RWPE1 (cell line): ENCODE measurements around the gene PRPH.
"Not testable (repeated sequence)": the region's sequence is repeated elsewhere in the genome, so short reads cannot be mapped to it uniquely, and the experiment has no call there.

ENCODE experiments used
- CTCF ChIA-PET: fragments of 350-600 bp; sonication (Branson Sonifier 250); formaldehyde crosslinking; extraction: SDS; loops from one replicate; lab custom pipeline; 2021; lab: Yijun Ruan, JAX
- POLR2A ChIA-PET: fragments of 400-600 bp; formaldehyde crosslinking; extraction: SDS; loops from one replicate; lab custom pipeline; 2020; ENCODE audit warnings: antibody characterized with exemption; ENCODE audit not compliant: low non-redundant PET; lab: Yijun Ruan, JAX
- DNase-seq: peaks from one replicate; pipeline ENCODE4 v3.0.0; 2012; ENCODE audit warnings: low spot score
- H3K27ac ChIP-seq: fragments of 450-650 bp; 2 replicates; pipeline ENCODE4 v1.5.1; 2017
- TF ChIP-seq, protein P1 (sequence below): fragments of 450-650 bp; conservative IDR thresholded peaks from 2 replicates; pipeline ENCODE4 v1.5.1; 2017; ENCODE audit warnings: low read depth, mild to moderate bottlenecking

The PRPH gene

GRCh38 chr12:49314811-49315210 lies 19.9 kb downstream of the PRPH start:
- no peak for DNase-seq
- CTCF ChIA-PET: interaction anchor here (1.0 kb wide), 1 partner anchor 32 kb away, joined by 3 read pairs; no protein-coding TSS in a partner anchor
- TF ChIP-seq, protein P1, sequence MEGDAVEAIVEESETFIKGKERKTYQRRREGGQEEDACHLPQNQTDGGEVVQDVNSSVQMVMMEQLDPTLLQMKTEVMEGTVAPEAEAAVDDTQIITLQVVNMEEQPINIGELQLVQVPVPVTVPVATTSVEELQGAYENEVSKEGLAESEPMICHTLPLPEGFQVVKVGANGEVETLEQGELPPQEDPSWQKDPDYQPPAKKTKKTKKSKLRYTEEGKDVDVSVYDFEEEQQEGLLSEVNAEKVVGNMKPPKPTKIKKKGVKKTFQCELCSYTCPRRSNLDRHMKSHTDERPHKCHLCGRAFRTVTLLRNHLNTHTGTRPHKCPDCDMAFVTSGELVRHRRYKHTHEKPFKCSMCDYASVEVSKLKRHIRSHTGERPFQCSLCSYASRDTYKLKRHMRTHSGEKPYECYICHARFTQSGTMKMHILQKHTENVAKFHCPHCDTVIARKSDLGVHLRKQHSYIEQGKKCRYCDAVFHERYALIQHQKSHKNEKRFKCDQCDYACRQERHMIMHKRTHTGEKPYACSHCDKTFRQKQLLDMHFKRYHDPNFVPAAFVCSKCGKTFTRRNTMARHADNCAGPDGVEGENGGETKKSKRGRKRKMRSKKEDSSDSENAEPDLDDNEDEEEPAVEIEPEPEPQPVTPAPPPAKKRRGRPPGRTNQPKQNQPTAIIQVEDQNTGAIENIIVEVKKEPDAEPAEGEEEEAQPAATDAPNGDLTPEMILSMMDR: no peak
- no peak overlapping the region; the same call in 1 of the 2 replicates for H3K27ac ChIP-seq
- POLR2A ChIA-PET: no interaction called here

- DNase-seq, POLR2A ChIA-PET, CTCF ChIA-PET, H3K27ac ChIP-seq: not testable (repeated sequence)
Observed at GRCh38 chr12:49317118-49317517, 22.2 kb downstream of the PRPH start.

DNA sequence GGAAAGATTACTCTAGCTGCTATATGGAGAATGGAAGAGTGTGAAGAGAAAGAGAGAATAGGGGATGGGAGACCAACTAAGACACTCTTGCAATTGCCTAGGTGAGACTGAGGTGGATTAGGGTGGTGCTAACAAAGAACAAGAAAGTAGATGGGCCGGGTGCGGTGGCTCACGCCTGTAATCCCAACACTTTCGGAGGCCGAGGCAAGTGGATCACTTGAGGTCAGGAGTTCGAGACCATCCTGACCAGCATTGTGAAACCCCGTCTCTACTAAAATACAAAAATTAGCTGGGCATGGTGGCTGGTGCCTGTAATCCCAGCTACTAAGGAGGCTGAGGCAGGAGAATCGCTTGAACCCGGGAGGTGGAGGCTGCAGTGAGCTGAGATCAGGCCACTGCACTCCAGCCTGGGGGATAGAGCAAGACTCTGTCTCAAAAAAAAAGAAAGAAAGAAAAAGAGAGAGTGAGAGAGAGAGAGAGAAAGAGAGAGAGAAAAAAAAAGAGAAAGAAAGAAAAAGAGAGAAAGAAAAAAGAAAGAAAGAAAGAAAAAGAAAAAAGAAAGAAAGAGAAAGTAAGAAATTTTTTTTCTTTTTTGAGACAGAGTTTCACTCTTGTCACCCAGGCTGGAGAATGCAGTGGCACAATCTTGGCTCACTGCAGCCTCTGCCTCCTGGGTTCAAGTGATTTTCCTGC lies 25.6 kb downstream of the PRPH start:
- H3K27ac ChIP-seq, DNase-seq, POLR2A ChIA-PET: not testable (repeated sequence)
- CTCF ChIA-PET: interaction anchor here (0.7 to 0.8 kb wide), 2 partner anchors 23 to 141 kb away, joined by 3 read pairs; no protein-coding TSS in a partner anchor

DNA sequence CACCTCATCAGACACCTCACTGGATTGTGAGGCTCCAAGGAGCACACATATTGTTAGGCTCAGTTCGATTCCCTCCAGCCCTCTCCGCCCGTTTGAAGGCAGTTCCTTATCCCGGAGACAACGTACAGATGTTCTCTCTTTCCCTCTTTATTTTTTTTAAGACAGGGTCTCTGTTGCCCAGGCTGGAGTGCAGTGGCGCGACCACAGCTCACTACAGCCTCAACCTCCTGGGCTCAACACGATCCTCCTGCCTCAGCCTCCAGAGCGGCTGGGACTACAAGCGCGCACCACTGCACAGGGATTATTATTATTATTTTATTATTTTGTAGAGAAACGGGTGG lies 27.4 kb downstream of the PRPH start:
- no peak for DNase-seq
- ChIA-PET CTCF (interaction anchor here (0.6 to 2.0 kb wide), 3 partner anchors 25 to 878 kb away, joined by 3 to 15 read pairs (median 3); no protein-coding TSS in a partner anchor), POLR2A (interaction anchor here (0.6 to 1.1 kb wide), 2 partner anchors 16 to 38 kb away, joined by 3 to 5 read pairs; no protein-coding TSS in a partner anchor)
- TF ChIP-seq, protein P1: no peak
- H3K27ac ChIP-seq: peak overlapping the region; percentile 78

DNA sequence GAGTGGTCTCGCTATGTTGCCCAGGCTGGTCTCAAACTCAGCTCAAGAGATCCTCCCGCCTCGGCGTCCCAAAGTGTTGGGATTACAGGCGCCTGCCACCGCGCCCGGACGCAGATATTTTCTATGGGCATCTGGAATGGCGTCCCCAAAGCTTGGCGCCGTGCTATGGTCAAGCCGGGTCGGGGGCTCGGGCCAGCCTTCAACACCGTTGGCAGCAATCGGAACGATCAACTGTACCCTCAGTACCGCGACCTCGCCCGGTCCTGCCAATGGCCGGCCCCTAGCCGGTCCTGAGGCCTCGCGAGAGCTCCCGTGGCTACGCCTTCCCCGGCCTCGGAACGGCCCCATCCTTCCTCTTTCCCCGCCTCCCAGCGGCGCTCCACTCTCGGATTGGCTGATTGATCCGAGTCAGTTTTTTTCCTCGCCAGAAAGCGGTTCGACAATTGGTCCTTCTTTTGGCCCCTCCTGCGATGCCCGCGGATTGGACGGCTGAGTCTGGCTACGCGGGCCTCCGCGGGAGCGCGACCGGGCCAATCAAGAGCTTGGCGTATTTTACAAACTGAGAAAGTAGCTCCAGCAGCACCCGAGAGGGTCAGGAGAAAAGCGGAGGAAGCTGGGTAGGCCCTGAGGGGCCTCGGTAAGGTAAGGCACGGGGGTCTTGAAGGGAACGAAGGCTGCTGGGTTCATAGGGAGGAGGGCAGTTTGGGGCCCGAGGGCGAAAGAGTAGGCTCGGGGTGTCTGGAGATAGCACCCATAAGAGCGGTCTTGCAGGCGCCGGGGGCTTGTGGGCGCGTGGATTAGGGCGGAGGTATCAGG lies 28.0 kb downstream of the PRPH start, which contains the start of gene TROAP:
Gene TROAP (plus strand): TSS at position 548 of the 816 bp plus-strand sequence. CDS start 354 bp downstream, outside the sequence.
- CTCF ChIA-PET: interaction anchor here (0.6 to 2.0 kb wide), 5 partner anchors 9 to 878 kb away, joined by 3 to 15 read pairs (median 4); no protein-coding TSS in a partner anchor
- peak; percentile 100 for DNase-seq
- TF ChIP-seq, protein P1: no peak
- POLR2A ChIA-PET: interaction anchor here (0.6 kb wide), 3 partner anchors 17 to 146 kb away, joined by 4 to 6 read pairs (median 5); no protein-coding TSS in a partner anchor
- H3K27ac ChIP-seq: peak within 1 kb of the TSS; percentile 78

- TF ChIP-seq, protein P1: no peak
- CTCF ChIA-PET: interaction anchor here (0.6 to 2.0 kb wide), 5 partner anchors 8 to 397 kb away, joined by 3 to 15 read pairs (median 4); no protein-coding TSS in a partner anchor
- H3K27ac ChIP-seq: peak overlapping the region; percentile 78
- POLR2A ChIA-PET: no interaction called here
- no peak for DNase-seq
Observed at GRCh38 chr12:49323524-49324097, 28.7 kb downstream of the PRPH start.

DNA sequence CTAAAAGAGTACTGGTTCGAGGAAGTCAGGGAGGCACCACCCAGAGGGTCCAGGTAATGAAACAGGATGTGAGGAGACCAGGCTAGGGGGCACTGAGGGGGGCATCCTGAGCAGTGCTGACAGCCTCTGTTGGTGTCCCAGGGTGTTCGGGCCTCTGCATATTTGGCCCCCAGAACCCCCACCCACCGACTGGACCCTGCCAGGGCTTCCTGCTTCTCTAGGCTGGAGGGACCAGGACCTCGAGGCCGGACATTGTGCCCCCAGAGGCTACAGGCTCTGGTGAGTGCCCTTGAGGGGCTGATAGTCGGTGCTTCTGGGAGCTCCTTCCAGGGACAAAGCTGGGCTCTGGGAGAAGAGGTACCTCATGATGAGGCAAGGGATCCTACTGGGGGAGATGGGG lies 30.7 kb downstream of the PRPH start:
- TF ChIP-seq, protein P1: no peak
- DNase-seq: no peak
- ChIA-PET POLR2A (no interaction called here), CTCF (no interaction called here)
- peak overlapping the region; percentile 49 for H3K27ac ChIP-seq
